Stimulated activated CD4-positive, alpha-beta T cell treated with anti-CD3 and anti-CD28 coated beads, Interleukin-1b, Interleukin-23, amount 100 ng/mL, for 4 hours (primary cell): ENCODE measurements around the gene OSR1.
"Not testable (repeated sequence)": the region's sequence is repeated elsewhere in the genome, so short reads cannot be mapped to it uniquely, and the experiment has no call there.

Source experiments
- DNase-seq, 2 donors: peaks; one replicate each; pipeline ENCODE4 v3.0.0-alpha.2; 2020; ENCODE audit warnings: low read depth in 2 of 2

OSR1 gene

GRCh38 chr2:19332503-19332902, 25.9 kb downstream of the OSR1 start:
- DNase-seq = no peak

GRCh38 chr2:19331450-19331849, 27.0 kb downstream of the OSR1 start:
- no peak for DNase-seq

- DNase-seq = no peak
These were observed 28.0 kb downstream of the OSR1 start for GRCh38 chr2:19330436-19330835.

- no peak for DNase-seq
These were observed 29.0 kb downstream of the OSR1 start for GRCh38 chr2:19329445-19329844.

- DNase-seq = no peak
These were observed 30.9 kb downstream of the OSR1 start for GRCh38 chr2:19327496-19327895.

GRCh38 chr2:19321946-19322345, 36.5 kb downstream of the OSR1 start:
- no peak for DNase-seq

GRCh38 chr2:19320813-19321212, 37.6 kb downstream of the OSR1 start:
- no peak for DNase-seq

- no peak for DNase-seq
These were observed 38.7 kb downstream of the OSR1 start for GRCh38 chr2:19319698-19320097.

GRCh38 chr2:19319064-19319463, 39.4 kb downstream of the OSR1 start:
- no peak for DNase-seq

- DNase-seq = no peak
These were observed 44.9 kb downstream of the OSR1 start for GRCh38 chr2:19313553-19313952.

- DNase-seq = no peak
These were observed 45.5 kb downstream of the OSR1 start for GRCh38 chr2:19312949-19313348.

- DNase-seq = not testable (repeated sequence)
These were observed 52.4 kb downstream of the OSR1 start for GRCh38 chr2:19306065-19306464.

GRCh38 chr2:19305400-19306055, 52.9 kb downstream of the OSR1 start:
- not testable (repeated sequence) for DNase-seq

- DNase-seq = no peak
These were observed 56.7 kb downstream of the OSR1 start for GRCh38 chr2:19301706-19302105.
